Measurements from ENCODE around the gene RGS19.

Gene RGS19

DNA sequence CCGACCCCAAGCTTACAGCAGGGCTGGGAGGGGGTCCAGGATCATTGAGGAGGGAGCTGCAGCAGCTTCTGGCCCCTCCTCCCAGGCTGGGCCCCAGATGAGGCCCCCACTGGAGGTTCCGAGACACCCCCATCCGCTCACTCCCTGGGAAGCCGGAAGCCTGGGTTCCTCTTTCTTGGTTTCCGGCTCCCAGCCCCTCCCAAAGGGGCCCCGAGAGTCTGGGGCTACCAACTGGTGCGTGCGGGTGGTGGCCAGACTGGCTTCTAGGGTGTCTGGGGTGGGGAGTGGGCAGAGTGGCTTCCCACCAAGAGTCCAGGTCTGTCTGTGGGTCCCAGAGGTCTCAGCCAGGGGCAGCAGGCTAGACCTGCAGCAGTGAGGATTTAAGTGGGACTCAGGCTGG lies 2.2 kb downstream of the RGS19 start:
- DNase-seq (ENCODE audit: low read depth): no peak

DNA sequence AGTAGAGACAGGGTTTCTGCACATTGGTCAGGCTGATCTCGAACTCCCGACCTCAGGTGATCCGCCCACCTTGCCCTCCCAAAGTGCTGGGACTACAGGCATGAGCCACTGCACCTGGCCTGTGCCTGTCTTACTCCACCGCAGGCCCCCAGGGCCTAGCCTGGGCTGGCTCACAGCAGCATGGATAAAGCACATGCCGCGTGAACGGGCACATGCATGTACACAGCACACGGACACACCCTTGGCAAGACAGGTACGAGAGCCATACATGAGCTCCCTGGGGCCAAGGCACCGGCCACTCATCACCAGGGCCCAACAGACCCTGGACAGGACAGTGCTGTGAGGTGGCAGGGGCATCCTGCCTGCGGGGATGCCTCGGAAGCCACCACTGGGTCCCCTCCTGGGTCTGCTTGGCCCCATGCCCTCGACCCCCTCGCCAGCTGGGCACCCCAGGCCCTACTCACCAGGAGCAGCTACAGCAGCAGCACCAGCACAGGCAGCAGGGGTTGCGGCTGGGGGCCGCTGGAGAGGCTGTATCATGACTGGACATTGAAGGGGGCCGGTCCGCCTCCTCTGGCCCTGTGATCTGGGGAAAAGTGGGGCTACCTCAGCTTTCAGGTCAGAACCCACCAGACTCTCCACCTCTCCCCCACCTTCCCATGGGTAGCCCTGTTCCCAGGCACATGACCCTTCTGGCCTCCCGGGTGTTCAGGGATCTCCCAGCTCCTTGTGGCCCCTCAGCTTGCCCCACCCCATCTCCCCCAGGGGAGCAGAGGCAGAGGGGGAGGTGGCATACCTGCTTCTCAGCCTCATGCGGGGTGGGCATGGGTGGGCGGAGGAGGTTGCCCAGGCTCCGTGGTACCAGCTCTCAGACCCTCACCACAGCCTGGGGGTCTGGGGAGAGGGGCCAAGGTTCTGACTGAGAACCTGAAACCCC lies 3.0 kb downstream of the RGS19 start:
- DNase-seq (ENCODE audit: low read depth): no peak

DNA sequence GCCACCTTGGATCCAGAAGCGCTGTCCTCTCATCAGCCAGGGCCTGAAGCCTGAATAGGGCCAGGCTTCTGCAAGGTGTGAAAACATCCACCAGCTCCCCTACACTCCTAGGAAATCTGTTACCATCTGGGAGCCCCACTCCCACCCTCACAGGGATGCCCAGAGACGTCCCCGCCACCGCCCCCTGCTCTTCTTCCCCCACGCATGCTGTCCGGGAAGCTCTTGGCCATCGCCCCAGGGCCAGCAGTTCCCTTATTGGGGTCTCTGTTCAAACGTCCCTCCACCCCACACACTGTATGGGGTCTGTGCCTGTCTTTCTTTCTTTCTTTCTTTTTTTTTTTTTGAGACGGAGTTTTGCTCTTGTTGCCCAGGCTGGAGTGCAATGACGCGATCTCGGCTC lies 3.8 kb downstream of the RGS19 start:
- DNase-seq (ENCODE audit: low read depth): no peak

- DNase-seq (ENCODE audit: low read depth): no peak
These were observed 4.4 kb downstream of the RGS19 start for GRCh38 chr20:64074963-64075362.

DNA sequence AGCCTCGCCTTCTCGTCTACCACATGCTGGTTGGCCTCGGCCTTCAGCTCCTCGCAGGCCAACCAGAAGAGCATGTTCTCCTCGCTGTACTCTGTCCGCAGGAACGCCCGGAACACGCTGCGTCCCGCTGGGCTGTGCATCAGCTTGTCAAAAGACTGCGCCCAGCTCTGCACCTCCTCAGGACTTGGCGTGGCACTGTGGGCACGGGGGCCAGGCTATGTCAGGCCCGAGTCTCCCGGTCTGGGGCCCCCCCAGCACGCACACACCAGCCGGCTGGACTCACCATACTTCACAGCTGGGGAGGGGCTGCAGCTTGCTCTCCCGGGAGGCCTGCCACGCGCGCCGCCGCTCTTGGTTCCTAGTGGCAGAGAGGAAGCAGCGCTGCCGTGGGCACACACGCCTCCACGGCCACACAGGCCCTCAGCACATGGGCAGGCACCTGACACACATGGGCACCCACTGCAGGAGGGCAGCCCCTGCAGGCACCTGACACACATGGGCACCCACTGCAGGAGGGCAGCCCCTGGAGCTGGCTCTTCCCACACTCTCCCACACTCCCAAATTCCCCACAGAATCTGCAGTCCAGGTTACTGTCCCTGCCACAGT lies 5.0 kb downstream of the RGS19 start:
- DNase-seq (ENCODE audit: low read depth): no peak

GRCh38 chr20:64073476-64074183 lies 5.7 kb downstream of the RGS19 start:
- DNase-seq (ENCODE audit: low read depth): no peak

DNA sequence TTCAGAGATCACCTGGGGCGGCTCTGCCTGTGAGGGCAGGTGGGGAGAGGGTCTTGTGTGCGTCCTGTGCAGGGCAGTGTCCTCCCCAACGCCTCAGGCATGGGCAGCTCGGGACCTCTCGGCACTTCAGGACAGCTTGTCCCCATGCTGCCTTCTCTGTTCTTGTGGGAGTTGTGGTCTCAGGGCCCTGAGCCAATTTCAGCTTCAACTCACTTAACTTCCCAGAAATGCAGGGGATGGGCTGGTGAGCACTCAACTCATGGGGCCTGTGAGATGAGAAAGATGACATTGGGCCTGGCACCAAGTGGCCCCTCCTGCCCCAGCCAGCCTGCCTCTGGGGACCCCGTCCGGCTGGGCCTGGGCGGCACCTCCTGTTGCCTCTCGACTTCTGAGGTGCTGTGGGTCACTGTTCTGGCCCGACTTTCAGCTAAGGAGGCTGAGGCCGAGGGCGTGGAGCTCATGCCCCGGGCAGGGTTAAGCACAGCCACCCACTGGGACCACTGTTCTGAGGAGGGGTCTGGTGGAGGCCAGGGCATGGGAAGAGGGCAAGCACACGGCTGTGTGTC lies 6.7 kb downstream of the RGS19 start:
- no peak for DNase-seq (ENCODE audit: low read depth)

- DNase-seq (ENCODE audit: low read depth): no peak
These were observed 7.7 kb downstream of the RGS19 start for GRCh38 chr20:64071341-64072332.

- DNase-seq (ENCODE audit: low read depth): no peak
These were observed 8.9 kb downstream of the RGS19 start for GRCh38 chr20:64070244-64070993.

GRCh38 chr20:64069614-64070243 lies 9.6 kb downstream of the RGS19 start:
- DNase-seq (ENCODE audit: low read depth): no peak

- no peak for DNase-seq (ENCODE audit: low read depth)
These were observed 10.1 kb downstream of the RGS19 start for GRCh38 chr20:64069209-64069613.

- no peak for DNase-seq (ENCODE audit: low read depth)
These were observed 10.7 kb downstream of the RGS19 start for GRCh38 chr20:64068386-64069208.

DNA sequence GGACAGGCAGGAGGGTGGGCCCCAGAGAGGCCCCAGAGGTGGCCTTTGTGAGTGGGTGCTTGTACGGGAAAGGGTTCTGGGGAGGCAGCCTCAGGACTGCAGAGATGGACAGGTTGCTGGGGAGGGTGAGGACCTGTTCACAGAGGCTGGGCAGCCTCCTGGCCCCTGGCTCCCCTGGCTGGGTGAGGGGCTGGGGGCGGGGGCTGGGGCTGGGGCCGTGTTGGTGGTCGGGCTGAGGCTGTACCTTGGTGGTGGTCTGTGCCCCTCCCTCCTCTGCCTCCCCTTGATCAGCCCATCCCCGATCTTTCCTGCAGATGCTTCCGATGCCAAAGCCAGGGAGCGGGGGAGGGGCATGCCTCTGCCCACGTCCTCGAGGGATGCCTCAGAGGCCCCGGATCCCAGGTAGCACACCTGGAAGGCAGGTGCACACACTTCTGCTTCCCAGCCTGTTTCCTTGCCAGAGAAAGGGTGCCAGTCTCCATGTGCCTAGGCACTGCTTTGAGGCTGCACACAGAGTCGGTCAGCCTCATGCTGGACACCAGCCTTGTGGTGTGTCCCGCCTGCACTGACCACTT lies 11.5 kb downstream of the RGS19 start:
- DNase-seq (ENCODE audit: low read depth): no peak

- no peak for DNase-seq (ENCODE audit: low read depth)
These were observed 12.2 kb downstream of the RGS19 start for GRCh38 chr20:64067005-64067632.

- DNase-seq (ENCODE audit: low read depth): no peak
These were observed 13.4 kb downstream of the RGS19 start for GRCh38 chr20:64065974-64066343.

DNA sequence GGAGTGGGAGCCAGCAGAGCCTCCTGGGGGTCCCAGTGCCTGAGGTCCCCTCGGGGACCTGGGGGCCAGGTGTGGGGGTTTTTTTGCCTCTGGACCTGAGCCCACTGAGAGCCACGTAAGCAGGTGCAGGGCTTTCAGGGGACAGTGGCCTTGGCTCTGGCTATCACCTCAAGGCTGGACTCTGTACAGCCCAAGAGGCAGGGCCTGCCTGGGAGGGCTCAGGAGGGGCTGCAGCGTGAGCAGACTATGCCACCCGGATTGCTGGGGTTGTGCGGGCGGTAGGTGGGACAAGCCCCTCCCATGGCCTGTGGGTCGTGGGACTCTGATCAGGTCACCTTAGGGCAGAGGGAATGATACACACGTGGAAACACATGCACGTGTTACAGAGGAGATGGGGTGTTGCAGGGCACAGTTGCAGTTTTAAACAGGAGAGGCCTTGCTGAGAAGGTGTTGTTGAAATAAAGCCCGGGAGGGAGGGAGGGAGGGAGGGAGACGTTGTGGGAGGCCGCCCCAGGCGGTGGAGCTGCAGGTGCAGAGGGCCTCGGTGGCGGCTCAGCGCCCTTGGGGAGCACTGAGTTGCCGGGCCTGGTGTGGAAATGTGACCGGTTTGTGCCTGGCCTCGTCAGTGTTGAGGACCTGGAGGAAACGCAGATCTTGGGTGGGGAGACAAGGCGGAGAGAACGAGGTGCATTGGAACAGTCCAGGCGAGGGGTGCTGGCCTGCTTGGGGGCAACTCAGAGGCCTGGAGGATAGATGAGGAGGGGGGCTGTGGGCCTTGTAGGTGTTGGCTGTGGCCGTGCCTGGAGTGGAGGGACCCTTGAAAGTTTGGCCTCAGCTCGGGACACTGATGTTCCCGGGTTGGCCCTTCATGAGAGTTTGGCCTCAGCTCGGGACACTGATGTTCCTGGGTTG lies 14.0 kb downstream of the RGS19 start:
- no peak for DNase-seq (ENCODE audit: low read depth)

GRCh38 chr20:64064145-64064698 lies 15.1 kb downstream of the RGS19 start:
- DNase-seq (ENCODE audit: low read depth): no peak

All from stimulated activated CD8-positive, alpha-beta memory T cell treated with anti-CD3 and anti-CD28 coated beads, Interleukin-12 subunit alpha, Interleukin-12 subunit beta, amount 100 ng/mL, for 4 hours (primary cell).